ENCODE measurements around the gene NFYA.

NFYA gene

DNA sequence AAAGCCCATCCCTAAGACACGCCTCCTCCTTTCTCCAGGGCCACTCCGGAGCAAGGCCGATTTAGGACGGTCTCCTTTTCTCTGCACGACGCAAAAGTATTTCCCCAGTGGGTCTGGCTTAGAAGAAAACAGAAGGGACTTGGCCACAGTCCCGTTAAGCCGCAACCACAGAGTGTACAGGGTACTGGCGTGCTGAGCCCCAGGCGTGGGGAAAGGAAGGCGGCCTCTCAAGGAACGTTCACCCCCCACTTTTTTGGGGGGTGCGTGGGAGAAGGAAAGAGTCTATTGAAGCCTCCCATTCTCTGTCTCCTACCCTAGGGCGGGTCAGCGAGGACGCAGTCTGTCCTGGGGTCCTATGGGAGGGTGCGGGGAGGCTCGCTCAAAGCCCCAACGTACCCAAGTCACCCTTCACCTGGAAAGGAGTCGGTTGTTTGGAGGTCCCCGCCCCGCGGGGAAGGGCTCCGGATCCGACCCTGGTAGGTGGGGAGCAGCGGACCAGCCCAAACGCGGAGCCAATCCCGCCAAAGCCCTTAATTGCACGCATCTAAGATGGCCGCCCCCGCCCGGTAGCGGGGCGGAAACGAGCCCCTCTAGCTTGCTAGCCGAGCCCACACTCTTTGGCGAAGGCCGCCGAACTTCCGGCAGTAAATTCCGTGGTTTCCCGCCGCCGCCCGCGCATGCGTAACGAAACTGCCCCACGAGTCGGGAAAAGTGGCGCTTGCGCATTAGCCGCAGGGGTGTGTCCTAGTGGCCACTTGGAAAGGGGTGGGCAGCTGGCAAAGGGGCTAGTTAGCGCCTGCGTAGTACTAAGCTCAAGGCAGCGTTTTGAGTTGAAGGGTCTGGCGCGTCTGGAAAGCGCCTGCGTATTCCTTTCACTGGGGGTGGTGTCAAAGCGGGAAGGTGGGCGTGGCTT is 595 bp upstream of the NFYA start, which contains the start of gene OARD1 (continued):
- TF ChIP-seq ZNF391 (tag by site-specific recombination; IDR thresholded peaks at IDR 0.05; ENCODE audit: borderline replicate concordance, low read depth): peak; percentile 67; the same call in 1 of the 2 replicates
- no peak for TF ChIP-seq ZNF514 (tag by site-specific recombination; IDR thresholded peaks at IDR 0.05)
- TF ChIP-seq ZNF791 (tag by site-specific recombination; IDR thresholded peaks at IDR 0.05): no peak
- TF ChIP-seq YY2 (tag by site-specific recombination; IDR thresholded peaks at IDR 0.05): peak; percentile 86; the same call in 1 of the 2 replicates
- peak; percentile 49; the same call in 1 of the 2 replicates for TF ChIP-seq ZNF394 (tag by site-specific recombination; IDR thresholded peaks at IDR 0.05; ENCODE audit: borderline replicate concordance)
- TF ChIP-seq, protein P1, sequence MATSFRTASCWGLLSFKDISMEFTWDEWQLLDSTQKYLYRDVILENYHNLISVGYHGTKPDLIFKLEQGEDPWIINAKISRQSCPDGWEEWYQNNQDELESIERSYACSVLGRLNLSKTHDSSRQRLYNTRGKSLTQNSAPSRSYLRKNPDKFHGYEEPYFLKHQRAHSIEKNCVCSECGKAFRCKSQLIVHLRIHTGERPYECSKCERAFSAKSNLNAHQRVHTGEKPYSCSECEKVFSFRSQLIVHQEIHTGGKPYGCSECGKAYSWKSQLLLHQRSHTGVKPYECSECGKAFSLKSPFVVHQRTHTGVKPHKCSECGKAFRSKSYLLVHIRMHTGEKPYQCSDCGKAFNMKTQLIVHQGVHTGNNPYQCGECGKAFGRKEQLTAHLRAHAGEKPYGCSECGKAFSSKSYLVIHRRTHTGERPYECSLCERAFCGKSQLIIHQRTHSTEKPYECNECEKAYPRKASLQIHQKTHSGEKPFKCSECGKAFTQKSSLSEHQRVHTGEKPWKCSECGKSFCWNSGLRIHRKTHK (tag by site-specific recombination; IDR thresholded peaks at IDR 0.05): no peak
- peak; percentile 85 for TF ChIP-seq ZNF600 (tag by site-specific recombination; IDR thresholded peaks at IDR 0.05)
- no peak for TF ChIP-seq ZNF529 (tag by site-specific recombination; IDR thresholded peaks at IDR 0.05; ENCODE audit: insufficient replicate concordance)
- no peak for TF ChIP-seq ZNF792 (tag by site-specific recombination; IDR thresholded peaks at IDR 0.05)
- TF ChIP-seq ZNF48 (tag by site-specific recombination; IDR thresholded peaks at IDR 0.05): no peak
- TF ChIP-seq RBAK (tag by site-specific recombination; IDR thresholded peaks at IDR 0.05): no peak
- TF ChIP-seq ZNF548 (tag by site-specific recombination; IDR thresholded peaks at IDR 0.05): no peak
- TF ChIP-seq, protein P2, sequence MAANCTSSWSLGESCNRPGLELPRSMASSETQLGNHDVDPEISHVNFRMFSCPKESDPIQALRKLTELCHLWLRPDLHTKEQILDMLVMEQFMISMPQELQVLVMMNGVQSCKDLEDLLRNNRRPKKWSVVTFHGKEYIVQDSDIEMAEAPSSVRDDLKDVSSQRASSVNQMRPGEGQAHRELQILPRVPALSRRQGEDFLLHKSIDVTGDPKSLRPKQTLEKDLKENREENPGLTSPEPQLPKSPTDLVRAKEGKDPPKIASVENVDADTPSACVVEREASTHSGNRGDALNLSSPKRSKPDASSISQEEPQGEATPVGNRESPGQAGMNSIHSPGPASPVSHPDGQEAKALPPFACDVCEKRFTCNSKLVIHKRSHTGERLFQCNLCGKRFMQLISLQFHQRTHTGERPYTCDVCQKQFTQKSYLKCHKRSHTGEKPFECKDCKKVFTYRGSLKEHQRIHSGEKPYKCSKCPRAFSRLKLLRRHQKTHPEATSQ (tag by site-specific recombination; IDR thresholded peaks at IDR 0.05): 0 out of 2 replicates have a peak, but pooled peaks have one; percentile 17
- no peak for TF ChIP-seq ZNF704 (tag by site-specific recombination; IDR thresholded peaks at IDR 0.05)
- no peak for TF ChIP-seq ZBTB1 (tag by site-specific recombination; IDR thresholded peaks at IDR 0.05)
- no peak for TF ChIP-seq ZNF292 (tag by site-specific recombination; IDR thresholded peaks at IDR 0.05; ENCODE audit: borderline replicate concordance, low read depth)
- TF ChIP-seq, protein P3, sequence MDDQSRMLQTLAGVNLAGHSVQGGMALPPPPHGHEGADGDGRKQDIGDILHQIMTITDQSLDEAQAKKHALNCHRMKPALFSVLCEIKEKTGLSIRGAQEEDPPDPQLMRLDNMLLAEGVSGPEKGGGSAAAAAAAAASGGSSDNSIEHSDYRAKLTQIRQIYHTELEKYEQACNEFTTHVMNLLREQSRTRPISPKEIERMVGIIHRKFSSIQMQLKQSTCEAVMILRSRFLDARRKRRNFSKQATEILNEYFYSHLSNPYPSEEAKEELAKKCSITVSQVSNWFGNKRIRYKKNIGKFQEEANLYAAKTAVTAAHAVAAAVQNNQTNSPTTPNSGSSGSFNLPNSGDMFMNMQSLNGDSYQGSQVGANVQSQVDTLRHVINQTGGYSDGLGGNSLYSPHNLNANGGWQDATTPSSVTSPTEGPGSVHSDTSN (CRISPR knock-in tag; IDR thresholded peaks at IDR 0.05): no peak
- TF ChIP-seq OVOL3 (tag by site-specific recombination; IDR thresholded peaks at IDR 0.05): 0 out of 2 replicates have a peak, but pooled peaks have one; percentile 43
- no peak for TF ChIP-seq MYNN (tag by site-specific recombination; IDR thresholded peaks at IDR 0.05; ENCODE audit: borderline replicate concordance)
- no peak for TF ChIP-seq ZNF610 (tag by site-specific recombination; IDR thresholded peaks at IDR 0.05; ENCODE audit: borderline replicate concordance)
- TF ChIP-seq ZNF280D (tag by site-specific recombination; IDR thresholded peaks at IDR 0.05): no peak
- TF ChIP-seq ZNF19 (tag by site-specific recombination; IDR thresholded peaks at IDR 0.05; ENCODE audit: low read depth): no peak
- TF ChIP-seq, protein P4, sequence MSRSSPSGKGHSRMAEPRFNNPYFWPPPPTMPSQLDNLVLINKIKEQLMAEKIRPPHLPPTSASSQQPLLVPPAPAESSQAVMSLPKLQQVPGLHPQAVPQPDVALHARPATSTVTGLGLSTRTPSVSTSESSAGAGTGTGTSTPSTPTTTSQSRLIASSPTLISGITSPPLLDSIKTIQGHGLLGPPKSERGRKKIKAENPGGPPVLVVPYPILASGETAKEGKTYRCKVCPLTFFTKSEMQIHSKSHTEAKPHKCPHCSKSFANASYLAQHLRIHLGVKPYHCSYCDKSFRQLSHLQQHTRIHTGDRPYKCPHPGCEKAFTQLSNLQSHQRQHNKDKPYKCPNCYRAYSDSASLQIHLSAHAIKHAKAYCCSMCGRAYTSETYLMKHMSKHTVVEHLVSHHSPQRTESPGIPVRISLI (tag by site-specific recombination; IDR thresholded peaks at IDR 0.05): no peak
- TF ChIP-seq ZNF18 (tag by site-specific recombination; IDR thresholded peaks at IDR 0.05): no peak
- TF ChIP-seq ZFP41 (tag by site-specific recombination; IDR thresholded peaks at IDR 0.05; ENCODE audit: borderline replicate concordance): no peak
- no peak for TF ChIP-seq ZNF175 (tag by site-specific recombination; IDR thresholded peaks at IDR 0.05)
- TF ChIP-seq ZNF549 (tag by site-specific recombination; IDR thresholded peaks at IDR 0.05): no peak
- no peak for TF ChIP-seq ZNF621 (tag by site-specific recombination; IDR thresholded peaks at IDR 0.05)

Data from HEK293 (cell line).